ENCODE results near the gene FATE1.

The FATE1 gene

GRCh38 chrX:151688695-151689094 is 27.1 kb upstream of the FATE1 start:
- no peak overlapping the region for H3K4me3 ChIP-seq (replicated peaks; ENCODE audit: insufficient read depth, low read length)
- DNase-seq (ENCODE audit: low read depth in 1 of 2, low spot score in 1 of 2): no peak
- H3K27me3 ChIP-seq (ENCODE audit: insufficient read depth, poor library complexity, severe bottlenecking): no peaks in the 10 kb centered on the region
- TF ChIP-seq SPI1 (IDR thresholded peaks at IDR 0.05; ENCODE audit: borderline replicate concordance, low read depth): no peak
- TF ChIP-seq GABPA (IDR thresholded peaks at IDR 0.05; ENCODE audit: low read depth): no peak
- TF ChIP-seq, protein P1, sequence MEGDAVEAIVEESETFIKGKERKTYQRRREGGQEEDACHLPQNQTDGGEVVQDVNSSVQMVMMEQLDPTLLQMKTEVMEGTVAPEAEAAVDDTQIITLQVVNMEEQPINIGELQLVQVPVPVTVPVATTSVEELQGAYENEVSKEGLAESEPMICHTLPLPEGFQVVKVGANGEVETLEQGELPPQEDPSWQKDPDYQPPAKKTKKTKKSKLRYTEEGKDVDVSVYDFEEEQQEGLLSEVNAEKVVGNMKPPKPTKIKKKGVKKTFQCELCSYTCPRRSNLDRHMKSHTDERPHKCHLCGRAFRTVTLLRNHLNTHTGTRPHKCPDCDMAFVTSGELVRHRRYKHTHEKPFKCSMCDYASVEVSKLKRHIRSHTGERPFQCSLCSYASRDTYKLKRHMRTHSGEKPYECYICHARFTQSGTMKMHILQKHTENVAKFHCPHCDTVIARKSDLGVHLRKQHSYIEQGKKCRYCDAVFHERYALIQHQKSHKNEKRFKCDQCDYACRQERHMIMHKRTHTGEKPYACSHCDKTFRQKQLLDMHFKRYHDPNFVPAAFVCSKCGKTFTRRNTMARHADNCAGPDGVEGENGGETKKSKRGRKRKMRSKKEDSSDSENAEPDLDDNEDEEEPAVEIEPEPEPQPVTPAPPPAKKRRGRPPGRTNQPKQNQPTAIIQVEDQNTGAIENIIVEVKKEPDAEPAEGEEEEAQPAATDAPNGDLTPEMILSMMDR (IDR thresholded peaks at IDR 0.05; ENCODE audit: insufficient read depth, low read length): no peak
- TF ChIP-seq POLR2AphosphoS5 (IDR thresholded peaks at IDR 0.05; ENCODE audit: low read depth): no peak
- TF ChIP-seq REST (IDR thresholded peaks at IDR 0.05; ENCODE audit: insufficient replicate concordance, low read depth): no peak
- no peak overlapping the region for H3K27ac ChIP-seq (replicated peaks)

DNA sequence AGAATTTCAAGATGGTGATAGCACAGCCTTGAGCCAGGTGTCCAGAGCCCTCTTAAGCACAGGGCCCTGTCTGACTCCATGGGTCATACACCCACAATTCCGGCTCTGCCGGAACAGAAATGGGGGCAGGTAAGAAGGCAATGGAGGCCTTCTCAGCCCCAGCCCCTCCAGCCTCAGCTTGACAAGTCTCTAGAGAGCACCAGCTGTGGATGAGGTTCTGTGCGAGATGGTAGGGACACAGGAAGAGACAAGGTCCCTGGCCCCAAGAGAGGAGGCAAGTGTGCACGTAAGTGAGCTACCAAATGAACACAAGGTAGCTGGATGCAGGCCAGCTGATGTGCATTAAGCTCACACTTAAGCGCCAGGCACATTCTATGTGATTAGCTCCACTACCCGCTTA is 23.0 kb upstream of the FATE1 start:
- H3K4me3 ChIP-seq (replicated peaks; ENCODE audit: insufficient read depth, low read length): no peak overlapping the region
- no peak for DNase-seq (ENCODE audit: low read depth in 1 of 2, low spot score in 1 of 2)
- H3K27ac ChIP-seq (replicated peaks): no peak overlapping the region
- no peaks in the 10 kb centered on the region for H3K27me3 ChIP-seq (ENCODE audit: insufficient read depth, poor library complexity, severe bottlenecking)
- TF ChIP-seq SPI1 (IDR thresholded peaks at IDR 0.05; ENCODE audit: borderline replicate concordance, low read depth): no peak
- TF ChIP-seq GABPA (IDR thresholded peaks at IDR 0.05; ENCODE audit: low read depth): no peak
- TF ChIP-seq REST (IDR thresholded peaks at IDR 0.05; ENCODE audit: insufficient replicate concordance, low read depth): no peak
- no peak for TF ChIP-seq POLR2AphosphoS5 (IDR thresholded peaks at IDR 0.05; ENCODE audit: low read depth)
- TF ChIP-seq, protein P1 (IDR thresholded peaks at IDR 0.05; ENCODE audit: insufficient read depth, low read length): no peak

- DNase-seq (ENCODE audit: low read depth in 1 of 2, low spot score in 1 of 2): no peak
- H3K27ac ChIP-seq (replicated peaks): no peak overlapping the region
- H3K4me3 ChIP-seq (replicated peaks; ENCODE audit: insufficient read depth, low read length): no peak overlapping the region
- no peak for TF ChIP-seq GABPA (IDR thresholded peaks at IDR 0.05; ENCODE audit: low read depth)
- no peak for TF ChIP-seq SPI1 (IDR thresholded peaks at IDR 0.05; ENCODE audit: borderline replicate concordance, low read depth)
- no peak for TF ChIP-seq REST (IDR thresholded peaks at IDR 0.05; ENCODE audit: insufficient replicate concordance, low read depth)
- TF ChIP-seq, protein P1 (IDR thresholded peaks at IDR 0.05; ENCODE audit: insufficient read depth, low read length): no peak
- TF ChIP-seq POLR2AphosphoS5 (IDR thresholded peaks at IDR 0.05; ENCODE audit: low read depth): no peak
- no peaks in the 10 kb centered on the region for H3K27me3 ChIP-seq (ENCODE audit: insufficient read depth, poor library complexity, severe bottlenecking)
Measured at GRCh38 chrX:151694121-151694520, 21.7 kb upstream of the FATE1 start.
